Lower lobe of right lung (tissue), 2 donors: ENCODE measurements around the gene MICU1. TPM values are rescaled to one million over a fixed set of nuclear protein-coding genes. Genes with fewer than 3 reads are reported as not detected.

ENCODE experiments used
- ATAC-seq, 2 donors: fragments of 200-7000 bp; cut with Tn5 transposase; one replicate each; pipeline ENCODE4 v1.9.1; 2020 to 2022; ENCODE audit warnings: mild to moderate bottlenecking in 2 of 2, moderate library complexity in 2 of 2
- DNase-seq: peaks from one replicate; pipeline ENCODE4 v3.0.0-alpha.2; 2020
- H3K27ac ChIP-seq: fragments of 200-600 bp; one replicate; pipeline ENCODE4 v1.8.0; 2022
- H3K27me3 ChIP-seq: fragments of 200-600 bp; one replicate; pipeline ENCODE4 v1.8.0; 2022; ENCODE audit warnings: low read depth
- H3K36me3 ChIP-seq: fragments of 200-600 bp; one replicate; pipeline ENCODE4 v1.8.0; 2022; ENCODE audit warnings: mild to moderate bottlenecking
- H3K4me1 ChIP-seq: fragments of 200-600 bp; one replicate; pipeline ENCODE4 v1.8.0; 2022
- H3K4me3 ChIP-seq: fragments of 200-600 bp; one replicate; pipeline ENCODE4 v1.8.0; 2022; ENCODE audit warnings: mild to moderate bottlenecking
- H3K9me3 ChIP-seq: fragments of 200-600 bp; one replicate; pipeline ENCODE4 v1.8.0; 2022
- CTCF ChIP-seq: fragments of 200-600 bp; IDR thresholded peaks from one replicate; pipeline ENCODE4 v1.8.0; 2022; ENCODE audit warnings: antibody characterized with exemption, mild to moderate bottlenecking
- intact Hi-C: fragments of 100-400 bp; cut with DNase I; formaldehyde crosslinking; loops from one replicate; pipeline ENCODE4 v1.11.0; 2022
- total RNA-seq: library from RNA; stranded (reverse); fragmentation: NEBNext Ultra II Directional; extraction: Animal tissue kit (Norgen Biotek cat#: 25700); gene quantifications from one replicate; pipeline ENCODE4 v1.2.1, GENCODE V29; 2021
- donor health status: DM: no; HTN: yes; CAD: no; lungs with severe emphysema.

Gene MICU1
- total RNA-seq, 1 donor from 2014 or later: 57.1 TPM

DNA sequence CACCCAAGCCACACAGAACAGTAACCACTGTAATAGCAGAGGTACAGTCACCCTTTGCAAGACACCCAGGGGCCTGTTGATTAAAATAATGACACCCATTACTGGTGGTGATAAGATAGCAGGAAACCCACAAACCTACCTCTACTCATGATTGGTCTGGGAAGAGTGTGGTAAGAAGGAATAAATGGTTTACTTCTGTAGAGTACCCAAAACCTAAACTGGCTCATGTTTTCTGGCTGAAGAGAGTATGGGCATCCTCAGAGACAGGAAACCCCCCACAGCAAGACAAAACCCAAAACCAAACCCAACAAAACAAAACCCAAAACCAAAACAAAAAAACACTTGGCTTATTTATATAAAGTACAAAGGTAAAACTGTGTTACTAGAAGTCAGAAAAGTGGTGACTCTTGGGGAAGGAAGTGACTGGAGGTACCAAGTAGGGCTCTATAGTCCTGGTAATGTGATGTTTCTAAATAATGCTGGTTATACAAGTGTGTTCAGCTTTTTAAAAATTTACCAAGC lies 255.6 kb downstream of the MICU1 start:
- DNase-seq (no peak), ATAC-seq (peak; percentile 65 to 69)
- Histone ChIP-seq H3K27me3 (no peaks in the 10 kb centered on the region), H3K27ac (no peak overlapping the region), H3K4me1 (no peaks in the 10 kb centered on the region), H3K9me3 (no peaks in the 10 kb centered on the region), H3K36me3 (peaks cover 53% of the 10 kb centered on the region), H3K4me3 (no peak overlapping the region)
- intact Hi-C loops: no loop called here
- TF ChIP-seq CTCF: no peak

- no peak for TF ChIP-seq CTCF
- H3K4me3 ChIP-seq: no peak overlapping the region
- DNase-seq: no peak
- no peak overlapping the region for H3K27ac ChIP-seq
- H3K36me3 ChIP-seq: peaks cover 42% of the 10 kb centered on the region
- no peak for ATAC-seq
- no peaks in the 10 kb centered on the region for H3K27me3 ChIP-seq
- no peaks in the 10 kb centered on the region for H3K9me3 ChIP-seq
- peaks cover 13% of the 10 kb centered on the region for H3K4me1 ChIP-seq
- intact Hi-C loops: loop anchor here (10.0 kb wide), 1 partner anchor 467 kb away; no protein-coding TSS in a partner anchor
Measured at GRCh38 chr10:72367301-72367960, 258.4 kb downstream of the MICU1 start.

GRCh38 chr10:72365106-72365895 lies 260.6 kb downstream of the MICU1 start:
- Histone ChIP-seq H3K36me3 (peaks cover 35% of the 10 kb centered on the region), H3K9me3 (no peaks in the 10 kb centered on the region), H3K4me1 (peaks cover 13% of the 10 kb centered on the region), H3K27me3 (no peaks in the 10 kb centered on the region), H3K27ac (peak overlapping the region; percentile 46), H3K4me3 (no peak overlapping the region)
- DNase-seq (no peak), ATAC-seq (no peak)
- no peak for TF ChIP-seq CTCF
- intact Hi-C loops: loop anchor here (10.0 kb wide), 1 partner anchor 470 kb away; no protein-coding TSS in a partner anchor

GRCh38 chr10:72364239-72364777 lies 261.6 kb downstream of the MICU1 start:
- intact Hi-C loops: loop anchor here (10.0 kb wide), 1 partner anchor 470 kb away; no protein-coding TSS in a partner anchor
- Histone ChIP-seq H3K27me3 (no peaks in the 10 kb centered on the region), H3K4me3 (no peak overlapping the region), H3K27ac (peak overlapping the region; percentile 46), H3K4me1 (peaks cover 13% of the 10 kb centered on the region), H3K36me3 (peaks cover 34% of the 10 kb centered on the region), H3K9me3 (no peaks in the 10 kb centered on the region)
- DNase-seq (peak; percentile 88), ATAC-seq (peak; percentile 96 to 98)
- peak; percentile 95 for TF ChIP-seq CTCF

GRCh38 chr10:72356987-72357386 lies 268.9 kb downstream of the MICU1 start:
- TF ChIP-seq CTCF: no peak
- H3K36me3 ChIP-seq: peaks cover 4% of the 10 kb centered on the region
- H3K9me3 ChIP-seq: no peaks in the 10 kb centered on the region
- no peaks in the 10 kb centered on the region for H3K27me3 ChIP-seq
- no peak for DNase-seq
- ATAC-seq: no peak
- no peak overlapping the region for H3K4me3 ChIP-seq
- intact Hi-C loops: no loop called here
- H3K4me1 ChIP-seq: peaks cover 23% of the 10 kb centered on the region
- H3K27ac ChIP-seq: no peak overlapping the region
